Prostate gland (tissue), 2 donors: Measurements from ENCODE around the gene GFER. TPM values are rescaled to one million over a fixed set of nuclear protein-coding genes. Genes with fewer than 3 reads are reported as not detected.

Experiments used
- DNase-seq: peaks from one replicate; pipeline ENCODE4 v3.0.0-alpha.2; 2019; ENCODE audit warnings: low spot score
- H3K27ac ChIP-seq, 2 donors: fragments of 200-600 bp; sonication (generic); 2 replicates each; pipeline ENCODE4 v1.5.1; 2017 to 2019
- H3K27me3 ChIP-seq: fragments of 200-600 bp; sonication (generic); replicated peaks from 2 replicates; pipeline ENCODE4 v1.5.1; 2019; ENCODE audit not compliant: insufficient read depth
- H3K36me3 ChIP-seq, 2 donors: fragments of 200-600 bp; sonication (generic); 1 replicate in 1 of 2; 2 replicates in 1 of 2; pipeline versions ENCODE4 v1.5.1 to v1.8.1; 2017 to 2019
- H3K4me1 ChIP-seq: fragments of 200-600 bp; sonication (generic); replicated peaks from 2 replicates; pipeline ENCODE4 v1.5.1; 2019
- H3K4me3 ChIP-seq, 2 donors: fragments of 200-600 bp; sonication (generic); 2 replicates each; pipeline ENCODE4 v1.5.1; 2017 to 2019
- H3K9me3 ChIP-seq: fragments of 200-600 bp; sonication (generic); 2 replicates; pipeline ENCODE4 v1.5.1; 2017
- CTCF ChIP-seq, 4 experiments: fragments of 200-600 bp in 2 of 4; fragments of 450-650 bp in 2 of 4; sonication (generic) in 2 of 4; IDR thresholded peaks; 1 replicate in 3 of 4; 2 replicates in 1 of 4; pipeline ENCODE4 v1.5.1; 2016 to 2019; ENCODE audit warnings: antibody characterized with exemption in 4 of 4, mild to moderate bottlenecking in 2 of 4, moderate library complexity in 2 of 4
- POLR2A ChIP-seq: fragments of 450-650 bp; IDR thresholded peaks from one replicate; pipeline ENCODE4 v1.6.1; 2016; ENCODE audit warnings: antibody characterized with exemption, mild to moderate bottlenecking
- POLR2AphosphoS5 ChIP-seq: sonication (generic); formaldehyde crosslinking; IDR thresholded peaks from one replicate; pipeline ENCODE4 v1.6.1; 2017; ENCODE audit warnings: antibody characterized with exemption
- WGBS: methylation state at CpG from one replicate; pipeline ENCODE4 v1.1.5; 2018; 5-methylcytosine and 5-hydroxymethylcytosine counted together
- intact Hi-C: fragments of 100-400 bp; cut with DNase I; formaldehyde crosslinking; loops from one replicate; pipeline ENCODE4 v1.14.2; 2022
- total RNA-seq, 2 donors: library from RNA; depleted of rRNA; stranded (reverse); fragments of >200 nt; gene quantifications; one replicate each; pipeline ENCODE4 v1.1.0, GENCODE V29; 2016

The GFER gene
- total RNA-seq, 2 donors from 2014 or later: 21.1 to 26.6 TPM

- peak overlapping the region; percentile 15 to 35 for H3K4me3 ChIP-seq
- no peaks in the 10 kb centered on the region for H3K9me3 ChIP-seq
- H3K27me3 ChIP-seq: no peaks in the 10 kb centered on the region
- WGBS: 71% methylated on average over 37 of the region's 37 CpGs
- H3K4me1 ChIP-seq: no peaks in the 10 kb centered on the region
- intact Hi-C loops: no loop called here
- DNase-seq: peak; percentile 66
- TF ChIP-seq CTCF (IDR thresholded peaks at IDR 0.05) (no peak), POLR2AphosphoS5 (peak; percentile 44)
- H3K36me3 ChIP-seq: peaks cover 11 to 13% of the 10 kb centered on the region in 2 donors
- H3K27ac ChIP-seq: peak overlapping the region; percentile 52 to 77
These were observed 5.4 kb upstream of the GFER start for GRCh38 chr16:1978476-1979120.

DNA sequence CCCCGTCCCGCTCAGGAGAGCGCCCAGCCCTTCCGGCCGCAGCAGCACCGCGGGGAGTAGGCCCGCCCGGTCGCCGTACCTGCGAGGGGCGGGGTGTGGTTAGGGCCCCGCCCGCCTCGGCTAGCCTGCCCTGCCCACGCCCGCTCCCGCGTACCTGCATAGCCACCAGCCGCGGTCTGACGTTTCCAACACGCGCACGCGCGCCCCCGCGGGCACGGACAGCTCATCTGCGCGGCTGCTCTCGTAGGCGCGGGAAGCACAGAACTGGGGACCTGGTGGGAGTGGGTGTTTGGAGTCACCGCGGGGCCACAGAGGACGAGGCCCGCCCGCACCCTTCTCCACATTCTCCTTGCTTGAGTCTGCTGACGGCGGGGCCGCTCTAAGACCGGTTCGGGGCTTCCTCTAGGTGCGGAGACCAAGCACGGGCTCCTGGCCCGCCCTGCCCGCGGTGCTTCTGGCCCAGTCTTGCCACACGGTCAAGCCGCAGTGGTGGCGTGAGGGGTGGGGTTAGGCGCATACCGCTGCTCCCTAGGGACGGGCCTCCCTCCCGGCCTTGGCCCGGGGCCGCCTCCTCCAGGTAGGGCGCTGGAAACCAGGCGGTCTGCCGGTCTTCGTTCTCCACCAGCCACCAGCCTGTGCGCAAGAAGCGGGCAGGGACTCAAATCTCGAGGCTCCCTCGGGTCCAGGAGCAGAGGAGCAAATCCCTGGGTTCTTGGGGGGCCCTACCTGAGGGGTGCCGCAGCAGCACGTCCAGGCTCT, 4.5 kb upstream of the GFER start:
- Histone ChIP-seq H3K27ac (peak overlapping the region; percentile 52 to 77), H3K36me3 (peaks cover 11% of the 10 kb centered on the region in 2 donors), H3K4me3 (peak overlapping the region; percentile 15 to 35), H3K9me3 (no peaks in the 10 kb centered on the region), H3K27me3 (no peaks in the 10 kb centered on the region), H3K4me1 (no peaks in the 10 kb centered on the region)
- DNase-seq: peak; percentile 75
- no peak for TF ChIP-seq CTCF (IDR thresholded peaks at IDR 0.05)
- TF ChIP-seq POLR2AphosphoS5: peak; percentile 26
- intact Hi-C loops: no loop called here
- 47% methylated on average over 70 of the region's 70 CpGs for WGBS

- no peak for TF ChIP-seq POLR2AphosphoS5
- TF ChIP-seq POLR2A: no peak
- no peak for TF ChIP-seq CTCF (IDR thresholded peaks at IDR 0.05)
- Histone ChIP-seq H3K4me1 (no peaks in the 10 kb centered on the region), H3K27ac (no peak overlapping the region), H3K36me3 (peaks cover 9 to 11% of the 10 kb centered on the region in 2 donors), H3K27me3 (no peaks in the 10 kb centered on the region), H3K9me3 (no peaks in the 10 kb centered on the region), H3K4me3 (no peak overlapping the region)
- WGBS: 11% methylated on average over 40 of the region's 53 CpGs
- intact Hi-C loops: no loop called here
- DNase-seq: no peak
These were observed 3.8 kb upstream of the GFER start for GRCh38 chr16:1980030-1980769.

GRCh38 chr16:1980770-1981087, 3.3 kb upstream of the GFER start:
- WGBS: 32% methylated on average over 14 of the region's 16 CpGs
- H3K27ac ChIP-seq: no peak overlapping the region
- H3K4me3 ChIP-seq: no peak overlapping the region
- no peaks in the 10 kb centered on the region for H3K9me3 ChIP-seq
- peaks cover 6 to 7% of the 10 kb centered on the region in 2 donors for H3K36me3 ChIP-seq
- intact Hi-C loops: no loop called here
- TF ChIP-seq CTCF (IDR thresholded peaks at IDR 0.05) (no peak), POLR2AphosphoS5 (no peak), POLR2A (no peak)
- H3K4me1 ChIP-seq: no peaks in the 10 kb centered on the region
- H3K27me3 ChIP-seq: no peaks in the 10 kb centered on the region
- DNase-seq: no peak
